IPS-18c (cell line): Measurements from ENCODE around the gene FOXJ1.

Experiments used
- H3K4me3 ChIP-seq: 2 replicates; pipeline ENCODE4 v1.7.0; 2013; ENCODE audit warnings: low read depth, mild to moderate bottlenecking, low read length, moderate library complexity; ENCODE audit not compliant: insufficient read depth
- H3K9me3 ChIP-seq: one replicate; pipeline ENCODE4 v1.6.1; 2013; ENCODE audit warnings: mild to moderate bottlenecking, low read length, moderate library complexity; ENCODE audit not compliant: control insufficient read depth, insufficient read depth

Gene FOXJ1

DNA sequence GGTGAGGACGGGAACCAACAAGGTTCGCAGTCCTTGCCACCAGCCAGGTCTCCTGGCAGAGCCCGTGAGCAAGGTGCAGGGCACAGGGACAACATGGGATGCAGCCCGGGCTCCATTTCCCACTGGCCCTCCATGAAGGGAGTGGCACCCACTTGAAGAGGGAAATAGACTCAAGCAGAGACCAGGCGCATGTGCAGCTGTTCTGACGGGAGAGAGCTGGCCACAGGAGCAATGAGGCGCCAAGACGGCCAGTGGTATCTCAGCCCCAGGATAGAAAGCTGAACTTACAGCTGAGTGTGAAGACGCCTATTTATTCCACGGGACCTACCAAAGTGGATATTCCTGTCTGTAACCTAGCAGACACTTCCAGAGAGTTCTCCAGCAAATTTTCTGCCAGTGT is 8.2 kb upstream of the FOXJ1 start:
- no peak overlapping the region for H3K4me3 ChIP-seq
- H3K9me3 ChIP-seq, result no peaks in the 10 kb centered on the region

GRCh38 chr17:76148015-76148326 is 6.9 kb upstream of the FOXJ1 start:
- no peak overlapping the region for H3K4me3 ChIP-seq
- H3K9me3 ChIP-seq, result no peaks in the 10 kb centered on the region

DNA sequence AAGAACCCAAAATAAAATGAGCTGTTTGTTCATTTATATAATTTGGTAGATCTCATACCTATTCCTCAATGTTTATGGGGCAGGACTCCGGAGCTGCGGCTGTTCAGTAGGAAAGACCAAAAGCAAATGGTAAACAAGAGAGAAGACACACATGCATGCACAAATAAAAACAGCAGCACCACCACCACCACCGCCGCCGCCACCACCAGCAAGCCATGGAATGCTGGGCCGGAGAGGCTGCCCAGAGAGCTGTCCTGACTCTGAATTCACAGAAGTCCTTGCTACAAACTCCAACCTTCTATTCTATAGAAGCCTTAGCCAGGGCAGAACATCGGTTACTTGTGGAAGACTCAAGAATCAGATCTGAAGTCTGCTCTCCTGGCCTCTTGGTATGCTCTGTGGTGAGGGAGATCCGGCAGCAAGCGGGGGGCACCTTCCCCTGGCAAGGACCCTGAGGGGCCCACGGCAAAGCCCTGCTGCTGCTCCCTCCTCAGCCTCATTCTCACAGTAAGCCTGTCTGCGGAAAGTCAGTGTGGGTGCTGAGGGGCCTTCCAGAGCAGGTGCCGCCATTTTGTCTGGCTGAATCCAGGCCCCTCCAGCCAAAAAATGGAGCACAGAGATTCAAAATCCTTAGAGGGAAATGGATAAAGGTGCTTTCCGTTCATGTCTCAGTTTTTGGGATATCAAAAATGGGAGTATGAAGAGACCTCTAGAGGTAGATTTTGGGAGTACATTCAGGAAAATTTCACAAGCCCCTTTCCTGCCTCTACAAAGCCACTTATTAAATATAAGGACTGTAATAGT is 6.4 kb upstream of the FOXJ1 start:
- H3K9me3 ChIP-seq, result no peaks in the 10 kb centered on the region
- H3K4me3 ChIP-seq, result no peak overlapping the region

DNA sequence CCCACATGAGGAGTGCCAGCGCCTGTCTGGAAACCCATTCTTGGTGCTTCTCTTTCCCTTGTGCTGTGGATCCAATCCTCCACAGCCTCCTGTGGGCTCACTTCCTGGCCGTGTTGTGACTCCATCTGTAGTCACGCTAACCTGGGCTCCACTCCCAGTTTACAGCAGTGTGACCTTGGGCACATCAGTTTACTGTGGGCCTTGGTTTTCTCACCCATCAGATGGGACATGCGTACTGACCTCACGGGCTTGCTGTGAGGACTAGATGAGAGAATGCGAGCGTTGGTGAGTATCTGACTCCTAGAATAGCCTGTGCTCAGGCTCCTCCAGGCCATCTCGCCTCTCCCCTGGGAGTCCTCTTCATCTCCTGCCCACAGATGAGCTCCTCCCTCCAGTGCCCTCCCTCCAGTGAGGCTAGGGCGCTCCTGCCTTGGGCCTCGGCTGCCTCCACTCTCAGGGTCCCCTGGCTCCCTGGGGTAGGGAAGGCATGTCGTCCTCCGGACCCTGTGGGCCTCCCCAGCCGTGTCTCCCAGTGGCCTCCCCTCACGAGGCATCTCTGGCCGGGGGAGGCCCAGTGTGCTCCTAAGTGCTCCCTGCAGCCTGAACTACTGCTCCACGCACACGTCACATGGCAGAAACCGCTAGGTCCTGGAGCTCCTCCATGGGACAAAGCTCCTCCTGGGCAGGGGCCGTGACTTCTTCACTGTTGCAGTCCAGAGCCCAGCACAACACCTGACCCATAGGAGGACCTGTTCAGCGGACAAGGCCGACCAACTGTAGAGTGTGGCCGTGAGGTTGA is 5.2 kb upstream of the FOXJ1 start:
- Histone ChIP-seq H3K4me3 (no peak overlapping the region), H3K9me3 (no peaks in the 10 kb centered on the region)

DNA sequence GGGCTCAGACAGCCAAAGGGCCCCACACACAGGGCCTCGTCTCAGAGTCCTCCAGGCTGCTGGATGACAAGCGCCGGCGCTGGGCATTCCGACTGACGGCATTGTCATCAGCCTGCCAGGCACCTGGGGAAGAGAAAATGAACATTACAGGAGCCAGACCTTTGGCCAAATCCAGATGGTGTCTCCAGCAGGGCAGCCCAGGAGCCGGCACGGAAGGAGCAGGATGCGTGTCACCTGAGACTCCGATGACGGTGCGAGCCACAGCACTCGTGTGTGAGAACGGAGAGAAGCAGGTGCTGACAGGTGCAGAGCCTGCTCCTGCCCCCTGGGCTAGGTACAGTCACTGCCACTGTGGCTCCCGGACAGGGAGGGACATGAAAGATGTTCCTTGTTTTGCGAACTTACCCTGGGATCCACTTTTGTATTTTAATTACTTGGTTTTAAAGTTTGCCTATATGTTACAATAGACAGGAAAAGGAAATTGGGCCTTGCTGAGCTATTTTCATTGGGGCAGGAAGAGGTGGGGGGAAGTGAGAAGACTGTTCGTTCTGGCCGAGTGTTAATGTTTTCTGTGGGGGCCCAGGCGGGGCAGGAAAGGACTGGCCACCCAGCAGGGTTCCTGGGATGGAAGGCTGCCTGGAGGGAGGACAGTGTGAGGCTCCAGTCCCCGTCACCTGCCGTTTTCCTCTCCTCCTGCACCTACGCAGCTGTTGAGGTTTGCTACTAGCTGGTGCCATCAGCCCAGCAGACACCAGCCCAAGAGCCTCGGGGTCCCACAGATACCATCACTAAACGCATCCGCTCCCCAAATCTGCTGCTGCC is 4.4 kb upstream of the FOXJ1 start:
- no peak overlapping the region for H3K4me3 ChIP-seq

DNA sequence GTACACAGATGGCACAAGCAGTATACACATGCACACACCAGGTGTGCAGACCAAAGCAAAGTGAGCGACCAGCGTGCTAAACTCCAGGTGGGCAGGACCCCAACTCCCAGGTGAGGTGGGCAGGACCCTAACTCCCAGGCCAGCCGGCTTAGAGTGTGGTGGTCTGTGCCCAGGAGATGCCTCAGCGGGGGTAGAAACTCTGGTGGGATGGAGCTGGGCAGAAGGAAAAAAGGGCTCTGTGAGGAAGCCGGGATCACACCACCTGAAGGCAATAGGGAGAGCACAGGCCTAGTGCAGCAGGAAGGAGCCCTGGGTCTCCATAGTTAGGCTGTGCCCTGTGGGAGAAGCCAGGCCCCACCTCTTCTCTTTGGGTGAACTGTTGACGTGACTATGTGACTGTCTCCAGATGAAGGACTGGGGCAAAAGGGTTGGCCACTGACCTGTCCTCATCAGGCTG is 1.6 kb upstream of the FOXJ1 start:
- Histone ChIP-seq H3K9me3 (no peaks in the 10 kb centered on the region), H3K4me3 (peak overlapping the region; percentile 70; the same call in 1 of the 2 replicates)

More for the DNA sequence above, 4.4 kb upstream of the FOXJ1 start:
- no peaks in the 10 kb centered on the region for H3K9me3 ChIP-seq

DNA sequence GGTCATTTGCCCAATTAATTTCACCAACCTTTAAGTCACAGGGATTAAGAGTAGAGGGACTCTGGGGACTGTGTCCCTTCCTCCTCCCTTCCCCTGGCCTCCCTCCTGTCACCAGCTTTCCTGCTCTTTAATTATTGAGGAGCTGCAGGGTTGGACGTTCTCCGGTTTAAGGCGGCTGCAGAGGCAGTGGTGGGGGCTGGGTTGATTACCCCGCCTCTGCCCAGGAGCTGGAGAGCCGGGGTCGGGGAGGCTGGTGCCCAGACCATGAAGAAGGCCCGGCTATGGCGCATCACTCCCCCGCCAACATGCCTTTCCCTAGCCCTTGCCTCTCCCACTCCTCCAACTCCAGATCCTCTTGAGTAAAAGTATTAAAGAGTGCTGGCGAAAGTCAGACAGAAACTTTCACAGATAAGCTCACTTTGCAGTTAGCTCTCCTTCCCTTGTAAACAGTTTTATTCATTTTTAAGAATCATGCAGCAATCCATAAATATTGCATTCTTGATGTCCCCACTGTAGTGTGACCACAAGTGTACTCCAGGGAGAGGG is 1.1 kb upstream of the FOXJ1 start:
- H3K4me3 ChIP-seq, result peak overlapping the region; percentile 70

DNA sequence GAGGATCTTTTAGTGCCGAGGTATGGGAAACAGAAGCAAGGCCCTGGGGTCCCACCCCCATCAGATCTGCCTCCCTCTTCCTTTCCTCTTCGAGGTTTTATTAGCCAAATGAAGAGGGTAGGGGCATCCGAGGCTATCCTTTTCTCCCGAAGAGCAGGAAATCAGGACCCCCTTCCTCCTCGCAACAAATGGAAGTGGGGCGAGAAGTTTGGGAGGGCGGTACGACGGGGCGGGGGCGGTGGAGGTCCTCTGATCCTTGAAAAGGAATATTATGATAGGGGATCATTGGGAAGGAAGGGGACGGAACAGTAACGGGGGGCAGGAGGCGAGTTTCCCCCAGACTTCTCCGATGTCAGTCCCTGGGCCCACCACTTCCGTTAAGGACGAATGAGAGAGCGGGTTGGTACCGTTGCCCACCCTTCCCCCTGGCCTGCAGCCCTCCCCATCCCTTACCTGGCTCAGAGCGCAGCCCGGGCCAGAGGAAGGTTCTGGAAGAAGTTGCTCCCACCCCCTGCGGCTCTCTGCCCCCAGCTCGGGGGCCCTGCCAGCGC is 309 bp downstream of the FOXJ1 start:
- Histone ChIP-seq H3K9me3 (no peaks in the 10 kb centered on the region), H3K4me3 (peak overlapping the region; percentile 70)

More for the DNA sequence above, 1.1 kb upstream of the FOXJ1 start:
- no peaks in the 10 kb centered on the region for H3K9me3 ChIP-seq

DNA sequence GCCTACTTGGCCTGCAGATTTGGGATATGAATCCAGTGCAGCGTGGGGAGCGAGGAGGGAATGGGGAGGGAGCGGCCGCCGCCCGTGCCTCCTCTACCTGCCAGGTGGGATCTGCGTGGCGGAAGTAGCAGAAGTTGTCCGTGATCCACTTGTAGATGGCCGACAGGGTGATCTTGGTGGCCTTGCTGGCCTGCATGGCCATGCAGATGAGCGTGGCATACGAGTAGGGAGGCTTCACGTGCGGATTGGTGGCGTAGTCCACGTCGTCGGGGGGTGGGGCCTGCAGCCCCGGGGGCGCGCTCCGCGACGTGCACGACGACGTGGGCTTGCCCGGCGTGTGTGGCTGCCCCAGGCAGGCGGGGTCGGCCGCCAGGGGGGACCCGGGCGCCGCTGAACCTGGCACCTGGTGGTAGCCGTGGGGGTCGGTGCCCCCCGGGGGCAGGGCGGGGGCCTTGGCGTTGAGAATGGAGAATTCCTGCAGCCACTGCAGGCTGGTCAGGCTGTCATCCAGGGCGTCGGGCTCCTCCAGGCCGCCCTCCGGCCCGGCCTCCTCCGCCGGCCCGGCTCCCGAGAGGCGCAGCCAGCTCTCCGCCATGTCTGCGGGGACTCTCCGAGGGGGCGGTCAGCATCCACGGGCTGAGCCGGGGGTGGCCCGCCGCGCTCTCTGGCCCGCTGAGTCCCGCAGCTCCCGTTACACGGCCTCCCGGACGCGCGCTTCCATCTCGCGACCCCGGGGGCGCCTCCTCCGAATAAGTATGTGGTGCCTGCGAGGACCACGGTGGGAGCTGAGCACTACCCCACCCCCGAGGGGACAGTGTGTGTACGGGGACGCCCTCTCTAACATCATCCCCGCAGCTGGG is 1.0 kb downstream of the FOXJ1 start:
- Histone ChIP-seq H3K9me3 (no peaks in the 10 kb centered on the region), H3K4me3 (peak overlapping the region; percentile 70)

- Histone ChIP-seq H3K9me3 (no peaks in the 10 kb centered on the region), H3K4me3 (peak overlapping the region; percentile 70)
These were observed 1.9 kb downstream of the FOXJ1 start for GRCh38 chr17:76138896-76139752.

- Histone ChIP-seq H3K9me3 (no peaks in the 10 kb centered on the region), H3K4me3 (peak overlapping the region; percentile 28)
These were observed 2.7 kb downstream of the FOXJ1 start for GRCh38 chr17:76138234-76138895.

DNA sequence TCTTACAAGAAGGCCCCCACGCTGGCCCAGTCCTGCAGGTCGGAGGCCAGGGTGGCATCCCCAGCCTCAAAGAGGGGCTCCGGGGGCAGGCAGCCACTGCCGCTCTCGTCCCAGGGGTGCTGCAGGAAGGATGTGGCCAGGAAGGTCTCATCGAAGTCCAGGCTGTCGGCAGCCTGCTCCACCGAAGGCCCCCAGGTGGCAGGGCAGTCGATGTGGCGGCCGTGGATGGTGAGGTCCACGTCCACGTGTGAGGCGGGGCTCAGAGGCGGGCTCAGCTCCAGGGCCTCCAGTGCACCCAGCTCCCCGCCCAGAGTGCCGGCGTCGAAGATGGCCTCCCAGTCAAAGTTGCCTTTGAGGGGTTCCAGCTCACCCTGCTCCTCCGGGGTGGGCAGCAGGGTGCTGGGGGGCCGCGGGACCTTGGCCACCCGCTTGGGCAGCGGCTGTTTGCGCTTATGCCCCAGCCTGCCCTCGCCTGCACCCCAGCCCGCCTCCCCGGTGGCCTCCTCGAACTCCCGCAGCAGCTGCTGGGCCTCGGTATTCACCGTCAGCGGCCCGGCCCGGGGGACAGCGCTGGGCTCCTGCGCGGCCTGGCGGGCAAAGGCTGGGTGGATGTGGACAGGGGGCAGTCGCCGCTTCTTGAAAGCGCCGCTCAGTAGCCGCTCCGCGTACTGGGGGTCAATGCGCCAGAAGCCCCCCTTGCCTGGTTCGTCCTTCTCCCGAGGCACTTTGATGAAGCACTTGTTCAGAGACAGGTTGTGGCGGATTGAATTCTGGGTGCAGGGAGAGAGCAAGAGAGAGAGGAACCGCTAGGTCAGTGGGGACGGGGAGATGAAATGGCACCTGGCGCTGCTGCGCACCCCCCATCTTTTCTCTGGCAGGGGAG is 3.5 kb downstream of the FOXJ1 start:
- peak overlapping the region; percentile 28 for H3K4me3 ChIP-seq
- H3K9me3 ChIP-seq, result no peaks in the 10 kb centered on the region

GRCh38 chr17:76137001-76137350 is 4.1 kb downstream of the FOXJ1 start:
- H3K4me3 ChIP-seq, result no peak overlapping the region
- no peaks in the 10 kb centered on the region for H3K9me3 ChIP-seq

GRCh38 chr17:76136276-76137000 is 4.6 kb downstream of the FOXJ1 start:
- Histone ChIP-seq H3K9me3 (no peaks in the 10 kb centered on the region), H3K4me3 (no peak overlapping the region)
